ENCODE measurements around the gene OPRD1.
"Not testable (repeated sequence)": the region's sequence is repeated elsewhere in the genome, so short reads cannot be mapped to it uniquely, and the experiment has no call there.

OPRD1 gene

GRCh38 chr1:28804071-28804470 lies 7.9 kb upstream of the OPRD1 start:
- Histone ChIP-seq H3K4me1 (ENCODE audit: control insufficient read depth, insufficient read depth, low read length) (no peaks in the 10 kb centered on the region), H3K36me3 (ENCODE audit: control insufficient read depth, insufficient read depth, low read length) (no peaks in the 10 kb centered on the region), H3K9ac (ENCODE audit: low read length) (no peak overlapping the region), H3K9me3 (ENCODE audit: control insufficient read depth, low read length) (no peaks in the 10 kb centered on the region), H3K4me3 (ENCODE audit: low read length) (no peak overlapping the region), H3K27me3 (ENCODE audit: control insufficient read depth, insufficient read depth, low read length) (no peaks in the 10 kb centered on the region)

GRCh38 chr1:28807046-28807445 lies 4.9 kb upstream of the OPRD1 start:
- no peaks in the 10 kb centered on the region for H3K9me3 ChIP-seq (ENCODE audit: control insufficient read depth, low read length)
- peaks cover 22% of the 10 kb centered on the region for H3K27me3 ChIP-seq (ENCODE audit: control insufficient read depth, insufficient read depth, low read length)
- no peaks in the 10 kb centered on the region for H3K36me3 ChIP-seq (ENCODE audit: control insufficient read depth, insufficient read depth, low read length)
- H3K9ac ChIP-seq (ENCODE audit: low read length): no peak overlapping the region
- no peak overlapping the region for H3K4me3 ChIP-seq (ENCODE audit: low read length)
- no peaks in the 10 kb centered on the region for H3K4me1 ChIP-seq (ENCODE audit: control insufficient read depth, insufficient read depth, low read length)

GRCh38 chr1:28807986-28808385 lies 4.0 kb upstream of the OPRD1 start:
- no peaks in the 10 kb centered on the region for H3K36me3 ChIP-seq (ENCODE audit: control insufficient read depth, insufficient read depth, low read length)
- H3K9ac ChIP-seq (ENCODE audit: low read length): no peak overlapping the region
- H3K4me3 ChIP-seq (ENCODE audit: low read length): no peak overlapping the region
- H3K4me1 ChIP-seq (ENCODE audit: control insufficient read depth, insufficient read depth, low read length): no peaks in the 10 kb centered on the region
- peaks cover 30% of the 10 kb centered on the region for H3K27me3 ChIP-seq (ENCODE audit: control insufficient read depth, insufficient read depth, low read length)
- no peaks in the 10 kb centered on the region for H3K9me3 ChIP-seq (ENCODE audit: control insufficient read depth, low read length)

- H3K4me3 ChIP-seq (ENCODE audit: low read length): no peak overlapping the region
- no peaks in the 10 kb centered on the region for H3K9me3 ChIP-seq (ENCODE audit: control insufficient read depth, low read length)
- H3K36me3 ChIP-seq (ENCODE audit: control insufficient read depth, insufficient read depth, low read length): no peaks in the 10 kb centered on the region
- no peak overlapping the region for H3K9ac ChIP-seq (ENCODE audit: low read length)
- peaks cover 60% of the 10 kb centered on the region for H3K27me3 ChIP-seq (ENCODE audit: control insufficient read depth, insufficient read depth, low read length)
- no peaks in the 10 kb centered on the region for H3K4me1 ChIP-seq (ENCODE audit: control insufficient read depth, insufficient read depth, low read length)
Observed at GRCh38 chr1:28811369-28811765, 603 bp upstream of the OPRD1 start.

GRCh38 chr1:28812669-28813468 lies 899 bp downstream of the OPRD1 start:
- H3K4me1 ChIP-seq (ENCODE audit: control insufficient read depth, insufficient read depth, low read length): no peaks in the 10 kb centered on the region
- H3K9ac ChIP-seq (ENCODE audit: low read length): no peak overlapping the region
- H3K27me3 ChIP-seq (ENCODE audit: control insufficient read depth, insufficient read depth, low read length): peaks cover 66% of the 10 kb centered on the region
- H3K4me3 ChIP-seq (ENCODE audit: low read length): no peak overlapping the region
- no peaks in the 10 kb centered on the region for H3K36me3 ChIP-seq (ENCODE audit: control insufficient read depth, insufficient read depth, low read length)
- H3K9me3 ChIP-seq (ENCODE audit: control insufficient read depth, low read length): no peaks in the 10 kb centered on the region

GRCh38 chr1:28813931-28814465 lies 2.0 kb downstream of the OPRD1 start:
- peaks cover 66% of the 10 kb centered on the region for H3K27me3 ChIP-seq (ENCODE audit: control insufficient read depth, insufficient read depth, low read length)
- no peaks in the 10 kb centered on the region for H3K4me1 ChIP-seq (ENCODE audit: control insufficient read depth, insufficient read depth, low read length)
- no peak overlapping the region for H3K9ac ChIP-seq (ENCODE audit: low read length)
- H3K9me3 ChIP-seq (ENCODE audit: control insufficient read depth, low read length): no peaks in the 10 kb centered on the region
- H3K36me3 ChIP-seq (ENCODE audit: control insufficient read depth, insufficient read depth, low read length): no peaks in the 10 kb centered on the region
- no peak overlapping the region for H3K4me3 ChIP-seq (ENCODE audit: low read length)

GRCh38 chr1:28815533-28816185 lies 3.7 kb downstream of the OPRD1 start:
- Histone ChIP-seq H3K9ac (ENCODE audit: low read length) (no peak overlapping the region), H3K4me3 (ENCODE audit: low read length) (no peak overlapping the region), H3K27me3 (ENCODE audit: control insufficient read depth, insufficient read depth, low read length) (peaks cover 57% of the 10 kb centered on the region), H3K36me3 (ENCODE audit: control insufficient read depth, insufficient read depth, low read length) (no peaks in the 10 kb centered on the region), H3K4me1 (ENCODE audit: control insufficient read depth, insufficient read depth, low read length) (no peaks in the 10 kb centered on the region), H3K9me3 (ENCODE audit: control insufficient read depth, low read length) (no peaks in the 10 kb centered on the region)

- Histone ChIP-seq H3K4me3 (ENCODE audit: low read length) (no peak overlapping the region), H3K9me3 (ENCODE audit: control insufficient read depth, low read length) (no peaks in the 10 kb centered on the region), H3K36me3 (ENCODE audit: control insufficient read depth, insufficient read depth, low read length) (no peaks in the 10 kb centered on the region), H3K27me3 (ENCODE audit: control insufficient read depth, insufficient read depth, low read length) (peaks cover 44% of the 10 kb centered on the region), H3K9ac (ENCODE audit: low read length) (no peak overlapping the region), H3K4me1 (ENCODE audit: control insufficient read depth, insufficient read depth, low read length) (no peaks in the 10 kb centered on the region)
Observed at GRCh38 chr1:28817133-28817532, 5.2 kb downstream of the OPRD1 start.

GRCh38 chr1:28819020-28819419 lies 7.0 kb downstream of the OPRD1 start:
- Histone ChIP-seq H3K4me1 (ENCODE audit: control insufficient read depth, insufficient read depth, low read length) (no peaks in the 10 kb centered on the region), H3K4me3 (ENCODE audit: low read length) (no peak overlapping the region), H3K27me3 (ENCODE audit: control insufficient read depth, insufficient read depth, low read length) (peaks cover 26% of the 10 kb centered on the region), H3K9ac (ENCODE audit: low read length) (no peak overlapping the region), H3K9me3 (ENCODE audit: control insufficient read depth, low read length) (no peaks in the 10 kb centered on the region), H3K36me3 (ENCODE audit: control insufficient read depth, insufficient read depth, low read length) (no peaks in the 10 kb centered on the region)

- Histone ChIP-seq H3K4me3 (ENCODE audit: low read length) (no peak overlapping the region), H3K36me3 (ENCODE audit: control insufficient read depth, insufficient read depth, low read length) (no peaks in the 10 kb centered on the region), H3K4me1 (ENCODE audit: control insufficient read depth, insufficient read depth, low read length) (no peaks in the 10 kb centered on the region), H3K27me3 (ENCODE audit: control insufficient read depth, insufficient read depth, low read length) (no peaks in the 10 kb centered on the region), H3K9me3 (ENCODE audit: control insufficient read depth, low read length) (no peaks in the 10 kb centered on the region), H3K9ac (ENCODE audit: low read length) (no peak overlapping the region)
Observed at GRCh38 chr1:28822799-28823198, 10.8 kb downstream of the OPRD1 start.

GRCh38 chr1:28824061-28824460 lies 12.1 kb downstream of the OPRD1 start:
- not testable (repeated sequence) for H3K4me3 ChIP-seq (ENCODE audit: low read length); H3K4me1 ChIP-seq (ENCODE audit: control insufficient read depth, insufficient read depth, low read length); H3K36me3 ChIP-seq (ENCODE audit: control insufficient read depth, insufficient read depth, low read length); H3K9me3 ChIP-seq (ENCODE audit: control insufficient read depth, low read length); H3K9ac ChIP-seq (ENCODE audit: low read length); H3K27me3 ChIP-seq (ENCODE audit: control insufficient read depth, insufficient read depth, low read length)

- not testable (repeated sequence) for H3K4me3 ChIP-seq (ENCODE audit: low read length); H3K9ac ChIP-seq (ENCODE audit: low read length); H3K36me3 ChIP-seq (ENCODE audit: control insufficient read depth, insufficient read depth, low read length); H3K4me1 ChIP-seq (ENCODE audit: control insufficient read depth, insufficient read depth, low read length); H3K27me3 ChIP-seq (ENCODE audit: control insufficient read depth, insufficient read depth, low read length); H3K9me3 ChIP-seq (ENCODE audit: control insufficient read depth, low read length)
Observed at GRCh38 chr1:28828227-28828858, 16.4 kb downstream of the OPRD1 start.
